ENCODE data around the gene CAB39. TPM values are rescaled to one million over a fixed set of nuclear protein-coding genes. Genes with fewer than 3 reads are reported as not detected.
A peak's percentile ranks its signal among the peaks of the same experiment; 100 is the strongest.

Gene CAB39
- total RNA-seq, 2 experiments from 2014 or later: 122 to 148 TPM

- H3K36me3 Mint-ChIP-seq (ENCODE audit: low read depth): no peaks in the 10 kb centered on the region
- intact Hi-C loops (cut with DNase I, micrococcal nuclease): no loop called here
- H3K4me1 Mint-ChIP-seq: peaks cover 18% of the 10 kb centered on the region
- ATAC-seq: no peak
- ChIA-PET CTCF (interaction anchor here (0.5 to 1.6 kb wide), 5 partner anchors 19 to 567 kb away, joined by 3 to 7 read pairs (median 4); no protein-coding TSS in a partner anchor), POLR2A (no interaction called here)
- no peaks in the 10 kb centered on the region for H3K9me3 Mint-ChIP-seq (ENCODE audit: low read depth)
- DNase-seq: no peak
- no peak overlapping the region for H3K4me3 Mint-ChIP-seq
- H3K27me3 Mint-ChIP-seq: no peaks in the 10 kb centered on the region
- H3K27ac Mint-ChIP-seq: no peak overlapping the region
Measured at GRCh38 chr2:230684270-230685168, 28.1 kb upstream of the CAB39 start.

GRCh38 chr2:230685178-230685577 is 27.5 kb upstream of the CAB39 start:
- Mint-ChIP-seq H3K4me1 (peaks cover 20% of the 10 kb centered on the region), H3K27me3 (no peaks in the 10 kb centered on the region), H3K9me3 (ENCODE audit: low read depth) (no peaks in the 10 kb centered on the region), H3K36me3 (ENCODE audit: low read depth) (no peaks in the 10 kb centered on the region), H3K27ac (peak overlapping the region; percentile 9), H3K4me3 (no peak overlapping the region)
- DNase-seq (no peak), ATAC-seq (no peak)
- ChIA-PET CTCF (interaction anchor here (0.5 to 1.6 kb wide), 5 partner anchors 20 to 134 kb away, joined by 3 to 7 read pairs (median 3); no protein-coding TSS in a partner anchor), POLR2A (no interaction called here)
- intact Hi-C loops (cut with DNase I, micrococcal nuclease): no loop called here

DNA sequence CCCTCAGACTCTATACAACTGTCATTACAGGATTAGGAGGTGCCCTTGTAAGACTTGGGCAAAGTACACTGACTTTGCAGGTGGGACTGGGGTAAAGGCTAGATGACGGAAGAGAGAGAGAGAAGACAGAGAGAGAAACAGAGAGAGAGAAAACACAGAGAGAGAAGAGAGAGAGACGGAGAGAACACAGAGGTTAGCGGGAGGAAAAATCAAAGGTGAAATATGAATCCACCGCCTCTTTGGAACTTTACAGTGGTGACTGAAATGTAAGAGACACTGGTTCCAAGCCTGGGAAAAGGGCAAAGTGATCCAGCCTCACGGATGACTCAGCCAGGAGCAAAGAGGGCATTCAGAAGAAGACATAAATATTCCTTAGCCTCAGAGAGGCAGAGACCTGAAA is 25.1 kb upstream of the CAB39 start:
- intact Hi-C loops (cut with DNase I, micrococcal nuclease): no loop called here
- Mint-ChIP-seq H3K36me3 (ENCODE audit: low read depth) (no peaks in the 10 kb centered on the region), H3K27ac (no peak overlapping the region), H3K4me1 (peaks cover 16% of the 10 kb centered on the region), H3K27me3 (no peaks in the 10 kb centered on the region), H3K9me3 (ENCODE audit: low read depth) (no peaks in the 10 kb centered on the region), H3K4me3 (no peak overlapping the region)
- ATAC-seq (no peak), DNase-seq (no peak)
- ChIA-PET CTCF (interaction anchor here (0.6 kb wide), 1 partner anchor 1098 kb away, joined by 3 read pairs; no protein-coding TSS in a partner anchor), POLR2A (no interaction called here)

DNA sequence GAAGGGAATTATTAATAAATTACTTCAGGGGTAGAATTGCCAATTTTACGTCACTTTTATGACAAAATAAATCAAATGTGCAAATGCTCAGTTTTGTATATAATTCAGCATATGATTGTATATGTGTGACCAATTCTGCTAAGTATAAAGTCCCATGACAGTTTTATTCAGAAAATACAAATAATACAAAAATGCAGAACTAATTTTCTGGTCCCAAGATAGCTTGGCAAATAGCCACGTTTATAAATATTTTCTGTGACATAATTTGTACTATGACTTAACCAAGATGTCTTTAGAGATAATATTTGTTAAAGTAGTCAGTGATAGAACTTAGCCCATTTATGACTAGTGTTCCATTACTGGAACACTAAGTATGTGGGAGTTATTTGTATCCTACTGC is 24.2 kb upstream of the CAB39 start:
- intact Hi-C loops (cut with DNase I, micrococcal nuclease): no loop called here
- ChIA-PET POLR2A (no interaction called here), CTCF (interaction anchor here (0.6 kb wide), 1 partner anchor 11 kb away, joined by 5 read pairs; no protein-coding TSS in a partner anchor)
- Mint-ChIP-seq H3K36me3 (ENCODE audit: low read depth) (no peaks in the 10 kb centered on the region), H3K27me3 (no peaks in the 10 kb centered on the region), H3K4me1 (peaks cover 17% of the 10 kb centered on the region), H3K4me3 (no peak overlapping the region), H3K27ac (no peak overlapping the region), H3K9me3 (ENCODE audit: low read depth) (no peaks in the 10 kb centered on the region)
- no peak for DNase-seq
- no peak for ATAC-seq

- Mint-ChIP-seq H3K27ac (no peak overlapping the region), H3K4me3 (no peak overlapping the region), H3K27me3 (no peaks in the 10 kb centered on the region), H3K9me3 (ENCODE audit: low read depth) (no peaks in the 10 kb centered on the region), H3K36me3 (ENCODE audit: low read depth) (no peaks in the 10 kb centered on the region), H3K4me1 (peaks cover 19% of the 10 kb centered on the region)
- ATAC-seq (no peak), DNase-seq (no peak)
- intact Hi-C loops (cut with DNase I, micrococcal nuclease): no loop called here
- ChIA-PET POLR2A (no interaction called here), CTCF (no interaction called here)
Measured at GRCh38 chr2:230690439-230690838, 22.2 kb upstream of the CAB39 start.

DNA sequence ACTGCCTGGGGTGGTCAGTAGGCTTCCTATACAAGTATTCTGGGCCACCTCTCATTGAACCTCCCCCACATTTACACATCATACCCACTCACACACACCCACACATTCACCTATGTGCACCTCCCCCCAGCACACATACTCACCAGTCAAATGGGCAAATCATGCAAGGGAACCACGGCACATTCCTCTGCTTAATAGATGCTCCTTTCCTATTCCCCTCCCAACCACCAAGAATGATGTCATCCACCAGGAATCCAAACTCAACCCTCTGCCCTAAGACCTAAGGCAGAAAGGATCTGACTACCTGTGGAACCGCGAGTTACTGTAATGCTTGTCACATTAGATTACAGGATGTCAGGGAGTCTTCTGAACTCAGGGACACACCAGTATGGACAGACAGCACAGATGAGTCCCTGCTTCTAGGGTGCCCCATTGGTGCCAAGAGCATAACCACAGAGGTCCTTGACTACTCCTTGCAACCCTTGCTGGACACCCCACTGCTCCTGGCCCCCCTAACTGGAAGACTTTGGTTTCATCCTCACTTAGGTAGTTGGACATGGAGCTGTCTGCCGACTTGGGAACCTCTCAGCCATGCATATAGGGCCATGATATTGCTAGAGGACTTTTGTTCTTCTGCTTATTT is 21.5 kb upstream of the CAB39 start:
- H3K9me3 Mint-ChIP-seq (ENCODE audit: low read depth): no peaks in the 10 kb centered on the region
- POLR2A ChIA-PET: no interaction called here
- no peaks in the 10 kb centered on the region for H3K36me3 Mint-ChIP-seq (ENCODE audit: low read depth)
- no peak for ATAC-seq
- DNase-seq: no peak
- H3K4me3 Mint-ChIP-seq: no peak overlapping the region
- intact Hi-C loops (cut with DNase I, micrococcal nuclease): no loop called here
- peaks cover 19% of the 10 kb centered on the region for H3K4me1 Mint-ChIP-seq
- H3K27me3 Mint-ChIP-seq: no peaks in the 10 kb centered on the region
- no peak overlapping the region for H3K27ac Mint-ChIP-seq
- CTCF ChIA-PET: no interaction called here

GRCh38 chr2:230692760-230693159 is 19.9 kb upstream of the CAB39 start:
- intact Hi-C loops (cut with DNase I, micrococcal nuclease): no loop called here
- POLR2A ChIA-PET: no interaction called here
- CTCF ChIA-PET: no interaction called here
- ATAC-seq (no peak), DNase-seq (no peak)
- Mint-ChIP-seq H3K27me3 (no peaks in the 10 kb centered on the region), H3K27ac (no peak overlapping the region), H3K4me1 (peaks cover 22% of the 10 kb centered on the region), H3K4me3 (no peak overlapping the region), H3K36me3 (ENCODE audit: low read depth) (no peaks in the 10 kb centered on the region), H3K9me3 (ENCODE audit: low read depth) (no peaks in the 10 kb centered on the region)

- no peak for ATAC-seq
- Mint-ChIP-seq H3K9me3 (ENCODE audit: low read depth) (no peaks in the 10 kb centered on the region), H3K27me3 (no peaks in the 10 kb centered on the region), H3K4me3 (no peak overlapping the region), H3K27ac (no peak overlapping the region), H3K36me3 (ENCODE audit: low read depth) (no peaks in the 10 kb centered on the region), H3K4me1 (peaks cover 22% of the 10 kb centered on the region)
- DNase-seq: no peak
- POLR2A ChIA-PET: no interaction called here
- intact Hi-C loops (cut with DNase I, micrococcal nuclease): no loop called here
- CTCF ChIA-PET: no interaction called here
Measured at GRCh38 chr2:230693411-230693810, 19.2 kb upstream of the CAB39 start.

GRCh38 chr2:230694241-230694640 is 18.4 kb upstream of the CAB39 start:
- DNase-seq (peak; percentile 44), ATAC-seq (peak; percentile 92)
- peaks cover 22% of the 10 kb centered on the region for H3K4me1 Mint-ChIP-seq
- intact Hi-C loops (cut with DNase I, micrococcal nuclease): no loop called here
- H3K36me3 Mint-ChIP-seq (ENCODE audit: low read depth): no peaks in the 10 kb centered on the region
- H3K4me3 Mint-ChIP-seq: no peak overlapping the region
- H3K27me3 Mint-ChIP-seq: no peaks in the 10 kb centered on the region
- ChIA-PET CTCF (no interaction called here), POLR2A (no interaction called here)
- peak overlapping the region; percentile 33 for H3K27ac Mint-ChIP-seq
- H3K9me3 Mint-ChIP-seq (ENCODE audit: low read depth): no peaks in the 10 kb centered on the region

- Mint-ChIP-seq H3K36me3 (ENCODE audit: low read depth) (no peaks in the 10 kb centered on the region), H3K4me3 (no peak overlapping the region), H3K4me1 (peaks cover 21% of the 10 kb centered on the region), H3K27me3 (no peaks in the 10 kb centered on the region), H3K9me3 (ENCODE audit: low read depth) (no peaks in the 10 kb centered on the region), H3K27ac (no peak overlapping the region)
- DNase-seq (no peak), ATAC-seq (no peak)
- CTCF ChIA-PET: interaction anchor here (1.5 kb wide), 1 partner anchor 103 kb away, joined by 3 read pairs; no protein-coding TSS in a partner anchor
- POLR2A ChIA-PET: interaction anchor here (0.7 kb wide), 1 partner anchor 376 kb away, joined by 3 read pairs; no protein-coding TSS in a partner anchor
- intact Hi-C loops (cut with DNase I, micrococcal nuclease): no loop called here
Measured at GRCh38 chr2:230695551-230695950, 17.1 kb upstream of the CAB39 start.

DNA sequence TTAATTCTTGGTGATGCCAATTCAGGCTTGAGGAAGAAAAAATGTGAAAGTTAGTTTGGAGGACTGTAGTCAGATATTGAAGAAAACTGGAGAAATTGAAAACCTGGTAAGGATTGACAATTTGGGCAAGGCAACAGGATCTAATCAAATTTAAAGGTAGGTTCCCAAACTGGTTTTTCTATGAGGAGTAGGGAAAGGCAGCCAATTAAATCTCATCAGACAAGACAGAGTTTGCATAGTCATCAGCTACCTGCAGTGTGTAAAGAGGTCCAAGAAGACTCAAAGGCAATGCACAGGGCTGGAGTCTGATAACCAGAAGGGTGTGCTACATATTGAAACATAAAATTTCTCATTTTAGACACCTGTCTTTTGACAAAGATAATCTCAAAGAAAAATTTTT is 16.0 kb upstream of the CAB39 start:
- Mint-ChIP-seq H3K9me3 (ENCODE audit: low read depth) (no peaks in the 10 kb centered on the region), H3K4me3 (no peak overlapping the region), H3K4me1 (peaks cover 21% of the 10 kb centered on the region), H3K27me3 (no peaks in the 10 kb centered on the region), H3K27ac (no peak overlapping the region), H3K36me3 (ENCODE audit: low read depth) (no peaks in the 10 kb centered on the region)
- no peak for DNase-seq
- POLR2A ChIA-PET: no interaction called here
- ATAC-seq: no peak
- CTCF ChIA-PET: interaction anchor here (0.8 to 0.9 kb wide), 2 partner anchors 18 to 291 kb away, joined by 3 to 4 read pairs; no protein-coding TSS in a partner anchor
- intact Hi-C loops (cut with DNase I, micrococcal nuclease): no loop called here

DNA sequence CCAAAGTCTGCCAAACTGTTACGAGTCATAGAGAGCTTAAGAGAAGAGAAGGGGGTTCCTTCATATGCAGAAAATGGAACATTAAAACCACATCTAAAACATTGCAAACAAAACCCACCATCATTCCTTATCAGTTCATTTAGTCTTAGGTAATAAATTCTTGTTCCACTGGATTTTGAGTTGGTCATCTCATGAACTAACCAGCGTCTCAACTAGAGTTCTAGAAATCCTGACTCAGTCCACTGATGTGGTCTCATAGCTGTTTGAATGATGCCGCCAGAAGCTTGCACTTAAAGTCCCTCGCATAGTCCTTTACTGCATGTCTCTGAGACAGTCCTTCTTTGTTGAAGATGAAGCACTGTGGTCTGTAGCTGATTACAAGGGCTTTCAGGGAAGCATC is 15.0 kb upstream of the CAB39 start:
- peaks cover 4% of the 10 kb centered on the region for H3K9me3 Mint-ChIP-seq (ENCODE audit: low read depth)
- ATAC-seq (no peak), DNase-seq (no peak)
- H3K36me3 Mint-ChIP-seq (ENCODE audit: low read depth): peaks cover 3% of the 10 kb centered on the region
- H3K4me1 Mint-ChIP-seq: peaks cover 21% of the 10 kb centered on the region
- ChIA-PET CTCF (interaction anchor here (1.0 kb wide), 1 partner anchor 11 kb away, joined by 3 read pairs; no protein-coding TSS in a partner anchor), POLR2A (no interaction called here)
- no peaks in the 10 kb centered on the region for H3K27me3 Mint-ChIP-seq
- intact Hi-C loops (cut with DNase I, micrococcal nuclease): no loop called here
- no peak overlapping the region for H3K27ac Mint-ChIP-seq
- H3K4me3 Mint-ChIP-seq: no peak overlapping the region
